DND-41 (cell line): Measurements from ENCODE around the gene COL15A1.

ENCODE experiments used
- CTCF ChIP-seq: IDR thresholded peaks from 2 replicates; pipeline ENCODE4 v1.5.1; 2012; ENCODE audit warnings: borderline replicate concordance, low read length, moderate library complexity, mild to moderate bottlenecking; ENCODE audit not compliant: poor library complexity, severe bottlenecking; ENCODE audit errors: extremely low read depth
- EZH2 ChIP-seq: IDR thresholded peaks from 3 replicates; pipeline ENCODE4 v1.6.1; 2012; ENCODE audit warnings: borderline replicate concordance, low read depth, mild to moderate bottlenecking, moderate library complexity, low read length, inconsistent platforms; ENCODE audit not compliant: severe bottlenecking

DNA sequence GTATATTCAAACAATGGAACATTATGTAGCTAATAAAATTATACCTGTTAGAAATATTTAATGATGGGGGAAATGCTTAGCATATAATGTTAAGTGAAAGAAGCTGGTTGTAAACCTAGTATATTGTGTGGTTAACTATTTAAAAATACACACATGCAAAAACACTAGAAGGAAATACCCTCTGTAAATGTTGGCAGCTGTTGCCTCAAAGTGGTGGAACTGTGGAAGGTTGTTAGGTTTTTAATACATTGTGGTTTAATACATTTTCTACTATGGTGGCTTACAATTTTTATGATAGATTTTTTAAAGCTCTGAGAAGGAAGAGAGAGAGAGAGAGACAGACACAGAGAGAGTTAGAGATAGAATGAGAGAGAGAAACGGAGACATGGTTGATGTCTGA, 74.9 kb downstream of the COL15A1 start:
- TF ChIP-seq CTCF (no peak), EZH2 (no peak)
